COLO668 (cell line): ENCODE measurements around the gene ETNK1.

Experiments used
- DNase-seq: peaks from one replicate; lab custom pipeline; 2025; ENCODE audit not compliant: unreplicated experiment; lab: John Stamatoyannopoulos, UW

ETNK1 gene

GRCh38 chr12:22631863-22632463, 7.0 kb downstream of the ETNK1 start:
- DNase-seq = no peak

GRCh38 chr12:22634883-22635282, 9.9 kb downstream of the ETNK1 start:
- DNase-seq = no peak

- no peak for DNase-seq
These were observed 10.8 kb downstream of the ETNK1 start for GRCh38 chr12:22635812-22636211.

- DNase-seq = no peak
These were observed 15.9 kb downstream of the ETNK1 start for GRCh38 chr12:22640851-22641250.

- DNase-seq = no peak
These were observed 16.5 kb downstream of the ETNK1 start for GRCh38 chr12:22641353-22642053.

- no peak for DNase-seq
These were observed 23.7 kb downstream of the ETNK1 start for GRCh38 chr12:22648668-22649067.

- DNase-seq = no peak
These were observed 28.1 kb downstream of the ETNK1 start for GRCh38 chr12:22653075-22653474.

- DNase-seq = no peak
These were observed 28.8 kb downstream of the ETNK1 start for GRCh38 chr12:22653791-22654190.

- no peak for DNase-seq
These were observed 31.4 kb downstream of the ETNK1 start for GRCh38 chr12:22656376-22656775.

GRCh38 chr12:22656831-22657230, 31.9 kb downstream of the ETNK1 start:
- no peak for DNase-seq

- DNase-seq = no peak
These were observed 32.6 kb downstream of the ETNK1 start for GRCh38 chr12:22657538-22657937.

- no peak for DNase-seq
These were observed 33.2 kb downstream of the ETNK1 start for GRCh38 chr12:22658214-22658613.

- no peak for DNase-seq
These were observed 37.4 kb downstream of the ETNK1 start for GRCh38 chr12:22662356-22662755.

GRCh38 chr12:22665476-22665875, 40.5 kb downstream of the ETNK1 start:
- DNase-seq = no peak

- DNase-seq = no peak
These were observed 42.2 kb downstream of the ETNK1 start for GRCh38 chr12:22667122-22667521.

GRCh38 chr12:22668441-22668840, 43.5 kb downstream of the ETNK1 start:
- DNase-seq = no peak

- no peak for DNase-seq
These were observed 45.8 kb downstream of the ETNK1 start for GRCh38 chr12:22670762-22671161.

GRCh38 chr12:22672951-22673350, 48.0 kb downstream of the ETNK1 start:
- DNase-seq = no peak

- DNase-seq = no peak
These were observed 53.0 kb downstream of the ETNK1 start for GRCh38 chr12:22677781-22678574.

GRCh38 chr12:22682663-22683062, 57.7 kb downstream of the ETNK1 start:
- no peak for DNase-seq

GRCh38 chr12:22683131-22683530, 58.2 kb downstream of the ETNK1 start:
- no peak for DNase-seq
